GM13977 (cell line): Measurements from ENCODE around the gene NANOS3.

Experiments used
- DNase-seq: peaks from one replicate; pipeline ENCODE4 v3.0.0; 2012; ENCODE audit warnings: low spot score
- CTCF ChIP-seq: IDR thresholded peaks from 2 replicates; pipeline ENCODE4 v1.5.1; 2012; ENCODE audit warnings: mild to moderate bottlenecking, control low read depth; ENCODE audit not compliant: insufficient read depth; ENCODE audit errors: extremely low read depth, missing control alignments
- in situ Hi-C: fragments of 300-500 bp; cut with MboI; formaldehyde crosslinking; loops from one replicate; pipeline ENCODE4 v1.12.0; 2022; ENCODE audit warnings: low sequenced_read_pairs, low pct_unique_long_range_greater_than_20kb, mixed read lengths, inconsistent platforms; ENCODE audit not compliant: unreplicated experiment

Gene NANOS3

GRCh38 chr19:13864667-13865570, 12.0 kb upstream of the NANOS3 start:
- no peak for TF ChIP-seq CTCF
- no peak for DNase-seq
- in situ Hi-C loops = no loop called here

- in situ Hi-C loops = no loop called here
- TF ChIP-seq CTCF = no peak
- DNase-seq = peak; percentile 80
Measured at GRCh38 chr19:13865571-13866462, 11.1 kb upstream of the NANOS3 start.

- no peak for TF ChIP-seq CTCF
- in situ Hi-C loops = no loop called here
Measured at GRCh38 chr19:13866463-13867046, 10.4 kb upstream of the NANOS3 start.

GRCh38 chr19:13868663-13869062, 8.3 kb upstream of the NANOS3 start:
- in situ Hi-C loops = no loop called here
- no peak for DNase-seq
- TF ChIP-seq CTCF = no peak

More at GRCh38 chr19:13866463-13867046, 10.4 kb upstream of the NANOS3 start:
- DNase-seq = no peak

- no peak for TF ChIP-seq CTCF
- in situ Hi-C loops = no loop called here
- DNase-seq = no peak
Measured at GRCh38 chr19:13869281-13869680, 7.7 kb upstream of the NANOS3 start.

GRCh38 chr19:13870873-13871272, 6.1 kb upstream of the NANOS3 start:
- no peak for DNase-seq
- in situ Hi-C loops = loop anchor here (10.0 kb wide), 2 partner anchors 204 to 266 kb away; partner anchors contain the start of gene MISP3

More at GRCh38 chr19:13870873-13871272, 6.1 kb upstream of the NANOS3 start:
- TF ChIP-seq CTCF = no peak
